Fibroblast of mammary gland (primary cell): ENCODE results near the gene EDEM3.

Experiments used
- DNase-seq: peaks from one replicate; pipeline ENCODE4 v3.0.0-alpha.2; 2010; ENCODE audit warnings: low read depth
- H3K4me3 ChIP-seq: 2 replicates; pipeline ENCODE4 v1.5.1; 2011; ENCODE audit warnings: low read depth, mild to moderate bottlenecking, low read length, moderate library complexity; ENCODE audit not compliant: control insufficient read depth
- TF ChIP-seq, protein P1 (sequence below): conservative IDR thresholded peaks from 2 replicates; pipeline ENCODE4 v1.5.1; 2011; ENCODE audit warnings: low read depth, low read length, inconsistent platforms; ENCODE audit not compliant: control insufficient read depth, insufficient read depth

The EDEM3 gene, protein sequence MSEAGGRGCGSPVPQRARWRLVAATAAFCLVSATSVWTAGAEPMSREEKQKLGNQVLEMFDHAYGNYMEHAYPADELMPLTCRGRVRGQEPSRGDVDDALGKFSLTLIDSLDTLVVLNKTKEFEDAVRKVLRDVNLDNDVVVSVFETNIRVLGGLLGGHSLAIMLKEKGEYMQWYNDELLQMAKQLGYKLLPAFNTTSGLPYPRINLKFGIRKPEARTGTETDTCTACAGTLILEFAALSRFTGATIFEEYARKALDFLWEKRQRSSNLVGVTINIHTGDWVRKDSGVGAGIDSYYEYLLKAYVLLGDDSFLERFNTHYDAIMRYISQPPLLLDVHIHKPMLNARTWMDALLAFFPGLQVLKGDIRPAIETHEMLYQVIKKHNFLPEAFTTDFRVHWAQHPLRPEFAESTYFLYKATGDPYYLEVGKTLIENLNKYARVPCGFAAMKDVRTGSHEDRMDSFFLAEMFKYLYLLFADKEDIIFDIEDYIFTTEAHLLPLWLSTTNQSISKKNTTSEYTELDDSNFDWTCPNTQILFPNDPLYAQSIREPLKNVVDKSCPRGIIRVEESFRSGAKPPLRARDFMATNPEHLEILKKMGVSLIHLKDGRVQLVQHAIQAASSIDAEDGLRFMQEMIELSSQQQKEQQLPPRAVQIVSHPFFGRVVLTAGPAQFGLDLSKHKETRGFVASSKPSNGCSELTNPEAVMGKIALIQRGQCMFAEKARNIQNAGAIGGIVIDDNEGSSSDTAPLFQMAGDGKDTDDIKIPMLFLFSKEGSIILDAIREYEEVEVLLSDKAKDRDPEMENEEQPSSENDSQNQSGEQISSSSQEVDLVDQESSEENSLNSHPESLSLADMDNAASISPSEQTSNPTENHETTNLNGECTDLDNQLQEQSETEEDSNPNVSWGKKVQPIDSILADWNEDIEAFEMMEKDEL

DNA sequence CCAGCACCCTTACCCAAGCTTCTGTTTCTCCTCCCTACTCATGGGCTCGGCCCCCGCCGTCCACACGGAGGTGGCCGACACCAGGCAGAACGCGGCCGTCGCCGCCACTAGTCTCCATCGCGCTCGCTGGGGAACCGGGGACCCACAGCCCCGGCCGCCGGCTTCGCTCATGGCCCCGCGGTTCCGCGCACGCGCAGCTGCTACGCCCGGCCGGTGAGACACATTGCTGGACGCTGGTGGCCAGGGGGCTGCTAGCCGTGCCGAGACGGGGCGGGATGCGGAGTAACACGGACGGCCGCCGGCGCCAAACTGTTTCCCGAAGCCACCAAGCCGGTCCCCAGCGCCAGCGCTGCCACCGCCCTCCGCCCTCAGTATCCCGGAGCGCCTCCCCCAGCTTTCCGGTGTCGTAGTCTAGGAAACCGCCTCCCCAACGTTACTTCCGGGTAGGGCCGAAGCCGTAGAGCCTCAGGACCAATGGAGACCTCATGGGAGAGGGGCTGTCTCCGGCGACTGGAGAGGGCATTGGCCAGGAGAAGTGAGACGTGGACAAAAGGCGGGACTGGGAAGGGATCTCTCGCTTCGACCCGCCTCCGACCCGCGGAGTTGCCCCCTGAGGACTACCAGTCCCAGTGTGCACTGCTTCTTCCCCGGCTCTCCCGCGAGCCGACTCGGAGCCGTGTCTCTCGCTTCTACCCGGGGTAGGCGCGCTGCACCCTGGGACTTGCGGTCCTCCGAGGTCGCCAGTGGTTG is at the start of gene EDEM3:
EDEM3 (minus strand) TSS at position 383 of the 750 bp plus-strand sequence; CDS start at position 171, 212 bp downstream.
- peak within 1 kb of the TSS; percentile 91 for H3K4me3 ChIP-seq
- TF ChIP-seq, protein P1, sequence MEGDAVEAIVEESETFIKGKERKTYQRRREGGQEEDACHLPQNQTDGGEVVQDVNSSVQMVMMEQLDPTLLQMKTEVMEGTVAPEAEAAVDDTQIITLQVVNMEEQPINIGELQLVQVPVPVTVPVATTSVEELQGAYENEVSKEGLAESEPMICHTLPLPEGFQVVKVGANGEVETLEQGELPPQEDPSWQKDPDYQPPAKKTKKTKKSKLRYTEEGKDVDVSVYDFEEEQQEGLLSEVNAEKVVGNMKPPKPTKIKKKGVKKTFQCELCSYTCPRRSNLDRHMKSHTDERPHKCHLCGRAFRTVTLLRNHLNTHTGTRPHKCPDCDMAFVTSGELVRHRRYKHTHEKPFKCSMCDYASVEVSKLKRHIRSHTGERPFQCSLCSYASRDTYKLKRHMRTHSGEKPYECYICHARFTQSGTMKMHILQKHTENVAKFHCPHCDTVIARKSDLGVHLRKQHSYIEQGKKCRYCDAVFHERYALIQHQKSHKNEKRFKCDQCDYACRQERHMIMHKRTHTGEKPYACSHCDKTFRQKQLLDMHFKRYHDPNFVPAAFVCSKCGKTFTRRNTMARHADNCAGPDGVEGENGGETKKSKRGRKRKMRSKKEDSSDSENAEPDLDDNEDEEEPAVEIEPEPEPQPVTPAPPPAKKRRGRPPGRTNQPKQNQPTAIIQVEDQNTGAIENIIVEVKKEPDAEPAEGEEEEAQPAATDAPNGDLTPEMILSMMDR: no peak
- peak; percentile 99 for DNase-seq

- TF ChIP-seq, protein P1: no peak
- H3K4me3 ChIP-seq: no peak overlapping the region
- no peak for DNase-seq
These were observed 49.6 kb upstream of the EDEM3 start for GRCh38 chr1:184804220-184804619.

- TF ChIP-seq, protein P1: no peak
- no peak overlapping the region for H3K4me3 ChIP-seq
- peak; percentile 94 for DNase-seq
These were observed 48.5 kb upstream of the EDEM3 start for GRCh38 chr1:184803180-184803492.

DNA sequence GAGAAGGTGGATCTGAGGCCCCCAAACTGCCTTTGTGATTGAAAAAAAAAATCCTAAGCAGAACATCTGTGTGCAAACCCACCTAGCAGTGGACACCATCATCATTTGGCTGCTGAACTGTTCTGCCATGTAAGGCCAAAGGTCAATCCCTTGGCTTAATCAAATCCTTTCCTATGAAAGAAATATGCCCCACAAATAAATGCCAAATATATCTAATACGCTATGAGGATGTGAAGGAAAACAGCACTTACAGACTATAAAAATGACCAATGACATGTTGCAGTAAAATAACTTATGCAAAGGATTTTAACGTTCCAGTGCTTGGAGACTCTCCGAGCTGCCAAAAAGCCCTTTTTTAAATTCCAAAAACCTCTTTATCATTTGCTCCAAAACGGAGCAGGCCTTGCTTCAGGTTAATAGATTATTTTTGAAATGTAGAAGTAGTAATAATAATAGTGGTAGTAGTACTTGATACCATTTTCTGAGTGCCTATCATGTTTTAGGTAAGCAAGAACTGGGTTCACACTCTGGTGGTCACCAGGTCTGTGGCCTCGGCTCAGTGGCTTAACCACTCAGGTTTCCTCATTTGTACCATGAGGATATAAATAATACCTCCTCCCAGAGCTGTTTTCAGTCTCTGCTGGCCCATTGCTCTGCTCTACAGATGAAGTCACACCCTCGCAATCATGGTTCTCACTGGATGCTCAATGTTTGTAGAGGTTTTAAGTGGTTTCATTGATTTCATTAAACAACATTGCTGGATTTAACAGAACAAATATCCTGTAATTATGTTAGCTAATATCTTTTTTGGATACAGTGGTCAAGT is 47.9 kb upstream of the EDEM3 start:
- DNase-seq: no peak
- no peak overlapping the region for H3K4me3 ChIP-seq
- TF ChIP-seq, protein P1: no peak

- peak; percentile 97 for DNase-seq
- TF ChIP-seq, protein P1: no peak
- H3K4me3 ChIP-seq: no peak overlapping the region
These were observed 46.8 kb upstream of the EDEM3 start for GRCh38 chr1:184801503-184801902.
